H1 (cell line): ENCODE data around the gene ZNF429. TPM values are rescaled to one million over a fixed set of nuclear protein-coding genes. Genes with fewer than 3 reads are reported as not detected.

Experiments used
- EZH2 ChIP-seq: fragments of 200-600 bp; sonication (generic); IDR thresholded peaks from 2 replicates; pipeline ENCODE4 v1.7.1; 2012; ENCODE audit warnings: low read depth, mild to moderate bottlenecking, moderate library complexity, low read length, inconsistent platforms; ENCODE audit not compliant: severe bottlenecking
- FOSL1 ChIP-seq: IDR thresholded peaks from 2 replicates; pipeline ENCODE4 v1.6.1; 2011; ENCODE audit warnings: mild to moderate bottlenecking, low read depth, low read length, moderate library complexity; ENCODE audit not compliant: insufficient read depth
- polyA plus RNA-seq, 7 experiments: library from polyadenylated mRNA; depleted of rRNA in 3 of 7; stranded (reverse) in 5 of 7; unstranded in 2 of 7; fragments of >200 nt in 5 of 7; fragments of 200-250 nt in 2 of 7; gene quantifications; 1 replicate in 5 of 7; 2 replicates in 1 of 7; 4 replicates in 1 of 7; pipeline versions ENCODE4 v1.2.1 to v1.2.3, GENCODE V29; 2011 to 2013; ENCODE audit warnings: missing spikeins in 2 of 7, mixed read lengths in 2 of 7
- total RNA-seq: library from RNA; stranded (reverse); fragmentation: NEBNext Ultra II Directional; extraction: Animal tissue kit (Norgen Biotek cat#: 25700); gene quantifications from 2 replicates; pipeline ENCODE4 v1.2.1, GENCODE V29; 2021

Gene ZNF429
- total and polyA plus RNA-seq, 2 of the 8 experiments (the other 6 are each of a cell fraction or from before 2014, with no cell fraction given) = 10.9 to 15.0 TPM

- TF ChIP-seq EZH2 (no peak), FOSL1 (no peak)
- TF ChIP-seq, all 59 proteins: peak for 0
Observed at GRCh38 chr19:21485926-21486325, 19.5 kb upstream of the ZNF429 start (continued).
